Stomach (tissue), 9 donors: ENCODE data around the gene TNS1. TPM values are rescaled to one million over a fixed set of nuclear protein-coding genes. Genes with fewer than 3 reads are reported as not detected.

ENCODE experiments used
- DNase-seq, 2 donors: peaks; one replicate each; pipeline versions ENCODE4 v3.0.0 to v3.0.0-alpha.2; 2013 to 2019
- H3K27ac ChIP-seq, 5 donors: fragments of 200-600 bp in 4 of 5; sonication (generic) in 4 of 5; one replicate each; pipeline ENCODE4 v1.5.1; 2013 to 2019; ENCODE audit warnings: mild to moderate bottlenecking in 1 of 5, moderate library complexity in 1 of 5
- H3K27me3 ChIP-seq, 3 donors: fragments of 200-600 bp; sonication (generic); one replicate each; pipeline ENCODE4 v1.5.1; 2017 to 2019; ENCODE audit warnings: mixed run types in 1 of 3
- H3K36me3 ChIP-seq, 4 donors: fragments of 200-600 bp; sonication (generic); 1 replicate in 3 of 4; 2 replicates in 1 of 4; pipeline ENCODE4 v1.5.1; 2016 to 2019
- H3K4me1 ChIP-seq, 4 donors: fragments of 200-600 bp; sonication (generic); one replicate each; pipeline ENCODE4 v1.5.1; 2016 to 2019
- H3K4me3 ChIP-seq, 4 donors: fragments of 200-600 bp; sonication (generic) in 3 of 4; one replicate each; pipeline ENCODE4 v1.5.1; 2016 to 2019; ENCODE audit warnings: mild to moderate bottlenecking in 1 of 4
- H3K9me3 ChIP-seq, 4 donors: fragments of 200-600 bp; sonication (generic); one replicate each; pipeline ENCODE4 v1.5.1; 2016 to 2019
- EP300 ChIP-seq: sonication (generic); formaldehyde crosslinking; IDR thresholded peaks from one replicate; pipeline ENCODE4 v1.6.1; 2017; ENCODE audit warnings: antibody characterized with exemption
- POLR2A ChIP-seq, 4 donors: fragments of 450-650 bp; IDR thresholded peaks; one replicate each; pipeline ENCODE4 v1.6.1; 2016; ENCODE audit warnings: antibody characterized with exemption in 4 of 4, control low read depth in 2 of 4, mild to moderate bottlenecking in 1 of 4, moderate library complexity in 1 of 4
- POLR2AphosphoS5 ChIP-seq, 3 donors: sonication (generic); formaldehyde crosslinking; IDR thresholded peaks; one replicate each; pipeline ENCODE4 v1.6.1; 2016; ENCODE audit warnings: antibody characterized with exemption in 3 of 3
- WGBS, 5 donors: extraction: QIAGEN DNeasy Blood & Tissue Kit in 3 of 5; methylation state at CpG; one replicate each; pipeline versions ENCODE4 v1.1.5 to v1.1.7; 2013 to 2018; 5-methylcytosine and 5-hydroxymethylcytosine counted together
- intact Hi-C: fragments of 100-400 bp; cut with DNase I; formaldehyde crosslinking; loops from one replicate; pipeline ENCODE4 v1.15.1; 2023; ENCODE audit warnings: low total_unique reads
- polyA plus RNA-seq, 3 donors: library from polyadenylated mRNA; stranded (reverse); fragments of 200-250 nt; gene quantifications; one replicate each; pipeline ENCODE4 v1.2.3, GENCODE V29; 2013
- total RNA-seq, 5 donors: library from RNA; depleted of rRNA; stranded (reverse); fragments of >200 nt; gene quantifications; one replicate each; pipeline versions ENCODE4 v1.1.0 to v1.2.3, GENCODE V29; 2014 to 2016
- TF ChIP-seq, protein P1 (sequence below), 7 experiments: fragments of 450-650 bp in 4 of 7; fragments of 200-600 bp in 3 of 7; sonication (generic) in 3 of 7; IDR thresholded peaks; one replicate each; pipeline ENCODE4 v1.5.1; 2016 to 2019; ENCODE audit warnings: antibody characterized with exemption in 7 of 7, control low read depth in 2 of 7, mild to moderate bottlenecking in 1 of 7
- donor health status: healthy with polysubstance abuse.
- donor health status: Bipolar disorder and iron deficiency.
- donor health status: healthy.

TNS1 gene
- total and polyA plus RNA-seq, 8 donors, result 18.5 to 682 (median 160) TPM

DNA sequence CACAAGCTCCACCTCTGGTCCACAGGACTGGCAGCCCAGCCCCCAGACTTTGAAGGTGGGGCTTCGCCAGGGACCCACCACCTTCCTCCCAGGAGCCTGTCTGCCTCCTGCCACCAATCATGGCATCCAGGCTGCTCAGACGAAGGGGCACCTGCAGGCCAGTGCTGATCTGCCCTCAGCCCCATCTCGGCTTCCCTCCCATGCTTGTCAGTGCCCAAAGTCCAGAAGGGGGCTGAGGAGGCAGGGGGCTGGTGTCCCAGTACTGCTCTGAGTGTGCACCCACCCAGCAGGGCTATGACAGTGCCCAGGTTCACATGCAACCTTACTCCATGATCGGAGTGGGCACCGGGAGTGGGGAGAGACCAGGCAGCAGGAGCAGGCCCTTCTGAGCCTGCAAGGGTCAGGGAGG is 40.9 kb upstream of the TNS1 start:
- 86 to 96% (median 95%) methylated on average over 5 of the region's 5 CpGs for WGBS, 5 donors
- Histone ChIP-seq H3K4me1 (no peaks in the 10 kb centered on the region), H3K27me3 (no peaks in the 10 kb centered on the region), H3K36me3 (no peaks in the 10 kb centered on the region), H3K4me3 (no peak overlapping the region), H3K9me3 (peaks cover 0 to under 1% (median 0%) of the 10 kb centered on the region in 4 donors), H3K27ac (no peak overlapping the region)
- intact Hi-C loops, result no loop called here
- DNase-seq, result no peak
- TF ChIP-seq POLR2AphosphoS5 (IDR thresholded peaks at IDR 0.05) (no peak), POLR2A (IDR thresholded peaks at IDR 0.05) (no peak), EP300 (no peak)
- TF ChIP-seq, protein P1, sequence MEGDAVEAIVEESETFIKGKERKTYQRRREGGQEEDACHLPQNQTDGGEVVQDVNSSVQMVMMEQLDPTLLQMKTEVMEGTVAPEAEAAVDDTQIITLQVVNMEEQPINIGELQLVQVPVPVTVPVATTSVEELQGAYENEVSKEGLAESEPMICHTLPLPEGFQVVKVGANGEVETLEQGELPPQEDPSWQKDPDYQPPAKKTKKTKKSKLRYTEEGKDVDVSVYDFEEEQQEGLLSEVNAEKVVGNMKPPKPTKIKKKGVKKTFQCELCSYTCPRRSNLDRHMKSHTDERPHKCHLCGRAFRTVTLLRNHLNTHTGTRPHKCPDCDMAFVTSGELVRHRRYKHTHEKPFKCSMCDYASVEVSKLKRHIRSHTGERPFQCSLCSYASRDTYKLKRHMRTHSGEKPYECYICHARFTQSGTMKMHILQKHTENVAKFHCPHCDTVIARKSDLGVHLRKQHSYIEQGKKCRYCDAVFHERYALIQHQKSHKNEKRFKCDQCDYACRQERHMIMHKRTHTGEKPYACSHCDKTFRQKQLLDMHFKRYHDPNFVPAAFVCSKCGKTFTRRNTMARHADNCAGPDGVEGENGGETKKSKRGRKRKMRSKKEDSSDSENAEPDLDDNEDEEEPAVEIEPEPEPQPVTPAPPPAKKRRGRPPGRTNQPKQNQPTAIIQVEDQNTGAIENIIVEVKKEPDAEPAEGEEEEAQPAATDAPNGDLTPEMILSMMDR (IDR thresholded peaks at IDR 0.05), result no peak

DNA sequence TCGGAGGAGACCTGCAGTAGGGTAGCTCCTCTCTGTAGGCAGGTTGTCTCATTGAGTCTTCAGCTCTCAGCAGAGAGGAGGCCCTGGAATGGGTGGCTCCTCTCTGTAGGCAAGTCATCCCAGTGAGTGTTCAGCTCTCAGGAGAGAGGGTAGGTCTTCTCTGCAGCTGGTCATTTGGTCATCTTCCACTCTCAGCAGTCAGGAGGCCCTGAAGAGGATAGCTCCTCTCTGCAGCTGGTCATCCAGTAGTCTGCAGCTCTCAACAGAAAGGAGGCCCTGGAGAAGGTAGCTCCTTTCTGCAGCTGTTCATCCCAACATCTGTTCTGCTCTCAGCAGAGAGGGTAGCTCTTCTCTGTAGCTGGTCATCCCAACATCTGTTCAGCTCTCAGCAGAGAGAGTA is 40.3 kb upstream of the TNS1 start:
- no peaks in the 10 kb centered on the region for H3K27me3 ChIP-seq
- WGBS, 5 donors, result 86 to 100% (median 94%) methylated on average over 1 of the region's 1 CpG
- no peak overlapping the region for H3K27ac ChIP-seq
- intact Hi-C loops, result no loop called here
- H3K4me1 ChIP-seq, result no peaks in the 10 kb centered on the region
- no peak for DNase-seq
- no peaks in the 10 kb centered on the region for H3K36me3 ChIP-seq
- no peaks in the 10 kb centered on the region for H3K9me3 ChIP-seq
- TF ChIP-seq, protein P1 (IDR thresholded peaks at IDR 0.05), result no peak
- no peak overlapping the region for H3K4me3 ChIP-seq

DNA sequence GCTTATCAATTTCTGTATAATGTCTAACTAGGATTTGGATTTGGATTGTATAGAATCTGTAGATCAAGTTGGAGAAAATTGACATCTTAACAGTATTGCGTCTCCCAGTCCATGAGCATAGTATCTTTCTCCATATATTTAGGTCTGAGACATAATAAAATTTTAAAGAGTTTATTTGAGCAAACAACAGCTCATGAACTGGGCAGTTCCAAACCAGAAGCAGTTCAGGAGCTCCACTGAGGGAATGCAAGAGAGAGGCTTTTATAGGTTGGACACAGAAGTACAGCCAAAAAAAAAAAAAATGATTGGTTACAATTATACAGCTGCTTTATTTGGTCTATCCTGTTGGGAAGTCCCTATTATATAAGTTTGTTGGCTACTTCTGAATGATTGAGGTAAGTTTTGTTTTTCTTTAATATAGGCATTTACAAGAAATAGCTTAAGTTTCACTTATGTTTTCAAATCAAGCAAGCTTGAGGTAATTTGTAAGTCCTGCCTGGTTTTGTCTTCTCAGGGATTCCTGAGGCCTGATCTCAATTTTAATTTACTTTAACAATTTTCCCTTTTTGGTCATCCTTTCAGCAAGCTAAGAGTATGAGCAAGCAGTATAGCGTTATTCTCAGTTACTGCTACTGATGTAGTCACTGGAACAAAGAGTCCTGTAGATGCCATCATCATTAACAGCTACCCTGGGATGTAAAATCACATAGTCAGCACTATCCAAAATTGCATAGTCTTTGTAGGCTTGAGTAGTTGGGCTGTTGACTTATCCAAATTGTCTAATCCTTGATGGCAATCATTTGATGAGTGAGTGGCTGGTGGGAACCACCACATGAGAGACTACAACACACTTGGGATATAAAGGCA is 38.7 kb upstream of the TNS1 start:
- intact Hi-C loops, result no loop called here
- H3K4me1 ChIP-seq, result no peaks in the 10 kb centered on the region
- H3K9me3 ChIP-seq, result no peaks in the 10 kb centered on the region
- no peak for TF ChIP-seq POLR2AphosphoS5 (IDR thresholded peaks at IDR 0.05)
- TF ChIP-seq, protein P1 (IDR thresholded peaks at IDR 0.05), result no peak
- no peak for TF ChIP-seq POLR2A (IDR thresholded peaks at IDR 0.05)
- no peak for TF ChIP-seq EP300
- H3K27me3 ChIP-seq, result no peaks in the 10 kb centered on the region
- H3K27ac ChIP-seq, result no peak overlapping the region
- H3K4me3 ChIP-seq, result no peak overlapping the region
- 76 to 90% (median 87%) methylated on average over 2 of the region's 2 CpGs for WGBS, 5 donors
- DNase-seq, result no peak
- no peaks in the 10 kb centered on the region for H3K36me3 ChIP-seq

DNA sequence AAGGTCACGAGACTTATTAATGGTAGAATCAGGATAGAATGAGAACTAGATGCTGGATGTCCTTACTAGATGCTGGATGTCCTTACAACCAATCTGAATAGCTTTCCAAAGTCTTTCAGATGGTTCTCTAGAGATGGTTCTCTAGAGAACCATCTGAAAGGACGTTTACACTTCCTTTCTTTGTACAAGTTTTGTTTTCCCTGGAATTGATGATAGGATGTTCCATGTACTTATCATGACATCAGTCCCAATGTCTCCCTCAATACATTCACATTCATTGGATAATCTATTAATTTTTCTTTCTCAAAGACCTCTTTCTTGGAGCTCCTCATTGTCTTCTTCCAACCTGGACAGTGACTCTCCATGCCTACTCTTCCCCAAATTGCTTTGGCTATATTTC is 38.1 kb upstream of the TNS1 start:
- no peak overlapping the region for H3K27ac ChIP-seq
- WGBS, 5 donors, result 61 to 85% (median 68%) methylated on average over 2 of the region's 2 CpGs
- H3K9me3 ChIP-seq, result no peaks in the 10 kb centered on the region
- H3K4me3 ChIP-seq, result no peak overlapping the region
- no peak for DNase-seq
- no peaks in the 10 kb centered on the region for H3K36me3 ChIP-seq
- H3K4me1 ChIP-seq, result no peaks in the 10 kb centered on the region
- H3K27me3 ChIP-seq, result no peaks in the 10 kb centered on the region
- TF ChIP-seq POLR2A (IDR thresholded peaks at IDR 0.05) (no peak), EP300 (no peak), POLR2AphosphoS5 (IDR thresholded peaks at IDR 0.05) (no peak)
- TF ChIP-seq, protein P1 (IDR thresholded peaks at IDR 0.05), result no peak
- intact Hi-C loops, result no loop called here
